ENCODE results near the gene CEP112.
"Not testable (repeated sequence)": the region's sequence is repeated elsewhere in the genome, so short reads cannot be mapped to it uniquely, and the experiment has no call there.

Gene CEP112

GRCh38 chr17:65819810-65820209, 372.1 kb downstream of the CEP112 start:
- Histone ChIP-seq H3K4me3 (ENCODE audit: low read length) (no peak overlapping the region), H3K4me1 (ENCODE audit: control insufficient read depth, insufficient read depth, low read length) (no peaks in the 10 kb centered on the region), H3K36me3 (ENCODE audit: control insufficient read depth, insufficient read depth, low read length, severe bottlenecking) (no peaks in the 10 kb centered on the region), H3K9me3 (ENCODE audit: control insufficient read depth, low read length) (no peaks in the 10 kb centered on the region), H3K27me3 (replicated peaks; ENCODE audit: control insufficient read depth, insufficient read depth, low read length) (no peaks in the 10 kb centered on the region), H3K9ac (ENCODE audit: low read length) (no peak overlapping the region)
- no peak for DNase-seq (ENCODE audit: low read depth)

GRCh38 chr17:65817951-65818350, 374.0 kb downstream of the CEP112 start:
- no peak for DNase-seq (ENCODE audit: low read depth)
- Histone ChIP-seq H3K36me3 (ENCODE audit: control insufficient read depth, insufficient read depth, low read length, severe bottlenecking) (no peaks in the 10 kb centered on the region), H3K9me3 (ENCODE audit: control insufficient read depth, low read length) (no peaks in the 10 kb centered on the region), H3K4me1 (ENCODE audit: control insufficient read depth, insufficient read depth, low read length) (peaks cover 4% of the 10 kb centered on the region), H3K27me3 (replicated peaks; ENCODE audit: control insufficient read depth, insufficient read depth, low read length) (no peaks in the 10 kb centered on the region), H3K9ac (ENCODE audit: low read length) (no peak overlapping the region), H3K4me3 (ENCODE audit: low read length) (no peak overlapping the region)

GRCh38 chr17:65814418-65814817, 377.5 kb downstream of the CEP112 start:
- no peaks in the 10 kb centered on the region for H3K36me3 ChIP-seq (ENCODE audit: control insufficient read depth, insufficient read depth, low read length, severe bottlenecking)
- no peaks in the 10 kb centered on the region for H3K9me3 ChIP-seq (ENCODE audit: control insufficient read depth, low read length)
- H3K27me3 ChIP-seq (replicated peaks; ENCODE audit: control insufficient read depth, insufficient read depth, low read length): no peaks in the 10 kb centered on the region
- H3K4me1 ChIP-seq (ENCODE audit: control insufficient read depth, insufficient read depth, low read length): peaks cover 4% of the 10 kb centered on the region
- no peak overlapping the region for H3K4me3 ChIP-seq (ENCODE audit: low read length)
- H3K9ac ChIP-seq (ENCODE audit: low read length): no peak overlapping the region
- DNase-seq (ENCODE audit: low read depth): no peak

- no peaks in the 10 kb centered on the region for H3K9me3 ChIP-seq (ENCODE audit: control insufficient read depth, low read length)
- DNase-seq (ENCODE audit: low read depth): no peak
- H3K4me3 ChIP-seq (ENCODE audit: low read length): no peak overlapping the region
- no peaks in the 10 kb centered on the region for H3K36me3 ChIP-seq (ENCODE audit: control insufficient read depth, insufficient read depth, low read length, severe bottlenecking)
- H3K27me3 ChIP-seq (replicated peaks; ENCODE audit: control insufficient read depth, insufficient read depth, low read length): no peaks in the 10 kb centered on the region
- peaks cover 4% of the 10 kb centered on the region for H3K4me1 ChIP-seq (ENCODE audit: control insufficient read depth, insufficient read depth, low read length)
- H3K9ac ChIP-seq (ENCODE audit: low read length): no peak overlapping the region
Measured at GRCh38 chr17:65813306-65813705, 378.6 kb downstream of the CEP112 start.

- H3K36me3 ChIP-seq (ENCODE audit: control insufficient read depth, insufficient read depth, low read length, severe bottlenecking): no peaks in the 10 kb centered on the region
- no peaks in the 10 kb centered on the region for H3K9me3 ChIP-seq (ENCODE audit: control insufficient read depth, low read length)
- no peak overlapping the region for H3K9ac ChIP-seq (ENCODE audit: low read length)
- no peak for DNase-seq (ENCODE audit: low read depth)
- no peak overlapping the region for H3K4me3 ChIP-seq (ENCODE audit: low read length)
- H3K27me3 ChIP-seq (replicated peaks; ENCODE audit: control insufficient read depth, insufficient read depth, low read length): no peaks in the 10 kb centered on the region
- H3K4me1 ChIP-seq (ENCODE audit: control insufficient read depth, insufficient read depth, low read length): peaks cover 4% of the 10 kb centered on the region
Measured at GRCh38 chr17:65811043-65811442, 380.9 kb downstream of the CEP112 start.

GRCh38 chr17:65809366-65809765, 382.6 kb downstream of the CEP112 start:
- Histone ChIP-seq H3K36me3 (ENCODE audit: control insufficient read depth, insufficient read depth, low read length, severe bottlenecking) (no peaks in the 10 kb centered on the region), H3K27me3 (replicated peaks; ENCODE audit: control insufficient read depth, insufficient read depth, low read length) (no peaks in the 10 kb centered on the region), H3K4me3 (ENCODE audit: low read length) (no peak overlapping the region), H3K9ac (ENCODE audit: low read length) (no peak overlapping the region), H3K4me1 (ENCODE audit: control insufficient read depth, insufficient read depth, low read length) (peaks cover 4% of the 10 kb centered on the region), H3K9me3 (ENCODE audit: control insufficient read depth, low read length) (no peaks in the 10 kb centered on the region)
- no peak for DNase-seq (ENCODE audit: low read depth)

- not testable (repeated sequence) for H3K36me3 ChIP-seq (ENCODE audit: control insufficient read depth, insufficient read depth, low read length, severe bottlenecking); H3K9me3 ChIP-seq (ENCODE audit: control insufficient read depth, low read length); DNase-seq (ENCODE audit: low read depth); H3K27me3 ChIP-seq (replicated peaks; ENCODE audit: control insufficient read depth, insufficient read depth, low read length); H3K9ac ChIP-seq (ENCODE audit: low read length); H3K4me3 ChIP-seq (ENCODE audit: low read length); H3K4me1 ChIP-seq (ENCODE audit: control insufficient read depth, insufficient read depth, low read length)
Measured at GRCh38 chr17:65808566-65808965, 383.4 kb downstream of the CEP112 start.

- Histone ChIP-seq H3K9ac (ENCODE audit: low read length) (no peak overlapping the region), H3K36me3 (ENCODE audit: control insufficient read depth, insufficient read depth, low read length, severe bottlenecking) (no peaks in the 10 kb centered on the region), H3K4me3 (ENCODE audit: low read length) (no peak overlapping the region), H3K9me3 (ENCODE audit: control insufficient read depth, low read length) (peaks cover 6% of the 10 kb centered on the region), H3K4me1 (ENCODE audit: control insufficient read depth, insufficient read depth, low read length) (no peaks in the 10 kb centered on the region), H3K27me3 (replicated peaks; ENCODE audit: control insufficient read depth, insufficient read depth, low read length) (no peaks in the 10 kb centered on the region)
- no peak for DNase-seq (ENCODE audit: low read depth)
Measured at GRCh38 chr17:65807361-65807760, 384.6 kb downstream of the CEP112 start.

- no peaks in the 10 kb centered on the region for H3K4me1 ChIP-seq (ENCODE audit: control insufficient read depth, insufficient read depth, low read length)
Measured at GRCh38 chr17:65801513-65801912, 390.4 kb downstream of the CEP112 start.

GRCh38 chr17:65800655-65801054, 391.3 kb downstream of the CEP112 start:
- Histone ChIP-seq H3K9ac (ENCODE audit: low read length) (no peak overlapping the region), H3K4me3 (ENCODE audit: low read length) (no peak overlapping the region), H3K27me3 (replicated peaks; ENCODE audit: control insufficient read depth, insufficient read depth, low read length) (no peaks in the 10 kb centered on the region), H3K4me1 (ENCODE audit: control insufficient read depth, insufficient read depth, low read length) (no peaks in the 10 kb centered on the region), H3K36me3 (ENCODE audit: control insufficient read depth, insufficient read depth, low read length, severe bottlenecking) (no peaks in the 10 kb centered on the region), H3K9me3 (ENCODE audit: control insufficient read depth, low read length) (peaks cover 25% of the 10 kb centered on the region)
- no peak for DNase-seq (ENCODE audit: low read depth)

More at GRCh38 chr17:65801513-65801912, 390.4 kb downstream of the CEP112 start:
- H3K4me3 ChIP-seq (ENCODE audit: low read length): peak overlapping the region; percentile 10
- no peak for DNase-seq (ENCODE audit: low read depth)
- no peaks in the 10 kb centered on the region for H3K36me3 ChIP-seq (ENCODE audit: control insufficient read depth, insufficient read depth, low read length, severe bottlenecking)
- peaks cover 25% of the 10 kb centered on the region for H3K9me3 ChIP-seq (ENCODE audit: control insufficient read depth, low read length)
- H3K9ac ChIP-seq (ENCODE audit: low read length): no peak overlapping the region
- no peaks in the 10 kb centered on the region for H3K27me3 ChIP-seq (replicated peaks; ENCODE audit: control insufficient read depth, insufficient read depth, low read length)

GRCh38 chr17:65799869-65800268, 392.1 kb downstream of the CEP112 start:
- Histone ChIP-seq H3K9ac (ENCODE audit: low read length) (no peak overlapping the region), H3K4me1 (ENCODE audit: control insufficient read depth, insufficient read depth, low read length) (no peaks in the 10 kb centered on the region), H3K36me3 (ENCODE audit: control insufficient read depth, insufficient read depth, low read length, severe bottlenecking) (no peaks in the 10 kb centered on the region), H3K9me3 (ENCODE audit: control insufficient read depth, low read length) (peaks cover 25% of the 10 kb centered on the region), H3K27me3 (replicated peaks; ENCODE audit: control insufficient read depth, insufficient read depth, low read length) (no peaks in the 10 kb centered on the region), H3K4me3 (ENCODE audit: low read length) (no peak overlapping the region)
- no peak for DNase-seq (ENCODE audit: low read depth)

GRCh38 chr17:65799454-65799853, 392.5 kb downstream of the CEP112 start:
- no peaks in the 10 kb centered on the region for H3K36me3 ChIP-seq (ENCODE audit: control insufficient read depth, insufficient read depth, low read length, severe bottlenecking)

More at GRCh38 chr17:65799454-65799853, 392.5 kb downstream of the CEP112 start:
- no peak for DNase-seq (ENCODE audit: low read depth)
- Histone ChIP-seq H3K4me3 (ENCODE audit: low read length) (no peak overlapping the region), H3K9me3 (ENCODE audit: control insufficient read depth, low read length) (peaks cover 25% of the 10 kb centered on the region), H3K27me3 (replicated peaks; ENCODE audit: control insufficient read depth, insufficient read depth, low read length) (no peaks in the 10 kb centered on the region), H3K9ac (ENCODE audit: low read length) (no peak overlapping the region), H3K4me1 (ENCODE audit: control insufficient read depth, insufficient read depth, low read length) (no peaks in the 10 kb centered on the region)

Data from adipocyte (in vitro differentiated cells).